Fibroblast of lung (primary cell): ENCODE measurements around the gene TUBA4A. TPM values are rescaled to one million over a fixed set of nuclear protein-coding genes. Genes with fewer than 3 reads are reported as not detected.

Source experiments
- DNase-seq, 2 donors: peaks; one replicate each; pipeline versions ENCODE4 v3.0.0 to v3.0.0-alpha.2; 2010; ENCODE audit warnings: low read depth in 2 of 2
- H2AFZ ChIP-seq: 2 replicates; pipeline ENCODE4 v1.5.1; 2012; ENCODE audit warnings: low read length, control low read depth, inconsistent platforms
- H3K27ac ChIP-seq: 2 replicates; pipeline ENCODE4 v1.5.1; 2011; ENCODE audit warnings: low read length, control low read depth; ENCODE audit not compliant: insufficient read depth
- H3K27me3 ChIP-seq: 2 replicates; pipeline ENCODE4 v1.5.1; 2011; ENCODE audit warnings: mild to moderate bottlenecking, low read length; ENCODE audit not compliant: control insufficient read depth, insufficient read depth
- H3K36me3 ChIP-seq: 2 replicates; pipeline ENCODE4 v1.5.1; 2011; ENCODE audit warnings: low read length; ENCODE audit not compliant: control insufficient read depth, insufficient read depth
- H3K4me1 ChIP-seq: 2 replicates; pipeline ENCODE4 v1.5.1; 2011; ENCODE audit warnings: low read length; ENCODE audit not compliant: control insufficient read depth, insufficient read depth; ENCODE audit errors: extremely low read depth
- H3K4me2 ChIP-seq: 2 replicates; pipeline ENCODE4 v1.5.1; 2011; ENCODE audit warnings: low read length, control low read depth; ENCODE audit not compliant: insufficient read depth; ENCODE audit errors: extremely low read depth
- H3K4me3 ChIP-seq, 4 experiments: fragments of 200-600 bp in 1 of 4; sonication (generic) in 1 of 4; replicated peaks in 1 of 4; 2 replicates each; pipeline ENCODE4 v1.5.1; 2011 to 2016; ENCODE audit warnings: low read length in 4 of 4, low read depth in 3 of 4, mild to moderate bottlenecking in 3 of 4, control low read depth in 2 of 4, inconsistent platforms in 1 of 4, mixed read lengths in 1 of 4; ENCODE audit not compliant: insufficient read depth in 1 of 4; ENCODE audit errors: control extremely low read depth in 1 of 4
- H3K79me2 ChIP-seq: 2 replicates; pipeline ENCODE4 v1.5.1; 2012; ENCODE audit warnings: mild to moderate bottlenecking, low read length, inconsistent platforms; ENCODE audit not compliant: control insufficient read depth, insufficient read depth
- H3K9ac ChIP-seq: 2 replicates; pipeline ENCODE4 v1.5.1; 2011; ENCODE audit warnings: mild to moderate bottlenecking, low read length, control low read depth; ENCODE audit not compliant: insufficient read depth
- H3K9me3 ChIP-seq: 2 replicates; pipeline ENCODE4 v1.5.1; 2012; ENCODE audit warnings: low read depth, low read length; ENCODE audit not compliant: control insufficient read depth, insufficient read depth
- H4K20me1 ChIP-seq: 2 replicates; pipeline ENCODE4 v1.5.1; 2011; ENCODE audit warnings: low read length; ENCODE audit not compliant: control insufficient read depth, insufficient read depth; ENCODE audit errors: extremely low read depth
- EZH2 ChIP-seq: IDR thresholded peaks from 2 replicates; pipeline ENCODE4 v1.5.1; 2012; ENCODE audit warnings: low read length, control low read depth, mild to moderate bottlenecking; ENCODE audit errors: missing control alignments
- polyA plus RNA-seq, 2 donors: library from polyadenylated mRNA; depleted of rRNA in 1 of 2; stranded (reverse) in 1 of 2; unstranded in 1 of 2; fragments of >200 nt; gene quantifications; 2 replicates each; pipeline ENCODE4 v1.2.1, GENCODE V29; 2011 to 2012; ENCODE audit warnings: missing spikeins in 1 of 2
- total RNA-seq: library from RNA; depleted of rRNA; stranded (reverse); fragments of >200 nt; gene quantifications from 2 replicates; pipeline ENCODE4 v1.2.1, GENCODE V29; 2014
- TF ChIP-seq, protein P1 (sequence below), 2 donors: IDR thresholded peaks in 1 of 2; conservative IDR thresholded peaks in 1 of 2; 1 replicate in 1 of 2; 2 replicates in 1 of 2; pipeline ENCODE4 v1.5.1; 2011 to 2012; ENCODE audit warnings: low read length in 2 of 2, control low read depth in 1 of 2, inconsistent platforms in 1 of 2, low read depth in 1 of 2, mild to moderate bottlenecking in 1 of 2

TUBA4A gene
- total and polyA plus RNA-seq, 2 donors (not counting 1 experiment from before 2014, with no cell fraction given) = 5.6 to 14.7 TPM

DNA sequence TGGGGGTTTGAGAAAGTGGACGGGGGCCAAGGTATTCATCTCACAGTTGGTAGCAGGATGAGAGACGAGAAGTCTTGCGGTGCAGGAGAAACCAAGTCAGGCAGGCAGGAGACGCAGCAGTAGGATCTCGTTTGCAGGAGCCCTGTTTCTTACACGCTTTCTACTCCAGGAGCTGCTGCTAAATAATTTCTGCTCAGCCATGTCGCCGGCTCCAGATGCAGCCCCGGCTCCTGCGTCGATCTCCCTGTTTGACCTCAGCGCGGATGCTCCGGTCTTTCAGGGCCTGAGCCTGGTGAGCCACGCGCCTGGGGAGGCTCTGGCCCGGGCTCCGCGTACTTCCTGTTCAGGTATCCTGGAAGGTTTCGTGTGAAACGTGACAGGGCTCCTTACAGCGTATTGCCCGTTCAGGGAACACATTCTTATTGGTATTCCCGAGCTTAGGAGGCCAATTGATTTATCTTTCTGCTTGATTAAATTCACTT, 23.6 kb downstream of the TUBA4A start:
- H3K36me3 ChIP-seq = peaks cover 9% of the 10 kb centered on the region
- DNase-seq = peak; percentile 36 to 38
- peak overlapping the region; percentile 59 to 91 (median 82) for H3K4me3 ChIP-seq
- no peaks in the 10 kb centered on the region for H4K20me1 ChIP-seq
- TF ChIP-seq EZH2 = no peak
- peak overlapping the region; percentile 73 for H3K27ac ChIP-seq
- H3K4me2 ChIP-seq = peak overlapping the region; percentile 76
- H3K27me3 ChIP-seq = no peaks in the 10 kb centered on the region
- H3K9ac ChIP-seq = peak overlapping the region; percentile 68
- H3K4me1 ChIP-seq = peaks cover 2% of the 10 kb centered on the region
- H2AFZ ChIP-seq = peak overlapping the region; percentile 81
- H3K9me3 ChIP-seq = no peaks in the 10 kb centered on the region
- H3K79me2 ChIP-seq = peaks cover 16% of the 10 kb centered on the region

DNA sequence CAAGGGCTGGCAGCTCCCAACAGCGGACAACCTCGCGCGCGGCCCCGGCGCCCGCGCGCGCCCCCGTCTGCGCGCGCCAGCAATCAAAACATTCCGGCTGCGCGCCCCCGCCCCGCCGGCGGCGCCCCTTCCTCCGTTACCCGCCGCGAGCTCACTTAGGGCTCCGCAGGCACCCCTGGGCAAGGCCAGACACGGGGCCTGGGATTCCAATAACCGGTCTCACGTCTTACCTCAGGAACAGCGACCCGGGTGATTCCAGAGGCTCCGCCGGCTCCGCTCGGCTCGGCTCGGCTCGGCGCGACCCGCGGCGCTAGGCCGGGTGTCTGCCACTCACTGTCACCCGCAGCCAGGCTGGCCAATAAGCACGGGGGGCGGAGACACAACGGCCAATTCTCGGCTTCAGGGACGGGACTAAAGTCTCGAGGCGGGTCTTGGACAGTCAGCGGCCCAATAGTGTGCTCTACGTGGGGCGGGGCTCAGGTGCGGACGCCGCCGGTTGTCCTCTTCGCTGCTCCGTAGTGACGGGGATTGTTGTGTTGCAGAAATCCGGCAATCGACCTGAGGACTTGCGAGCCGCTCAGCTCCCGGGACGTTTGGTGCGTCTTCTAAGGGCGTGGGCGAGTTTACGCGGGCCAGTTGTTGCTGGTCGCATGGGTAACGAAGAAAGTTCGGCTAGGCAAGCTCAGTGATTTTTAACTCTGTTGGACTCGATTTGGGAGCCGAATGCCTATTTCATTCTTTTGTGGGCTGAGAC, 24.2 kb downstream of the TUBA4A start, which contains the start of the genes ANKZF1 and ATG9A:
TSS of gene ANKZF1 (plus strand) at position 502 of the 754 bp plus-strand sequence. CDS start 452 bp downstream, outside the sequence.
TSS of gene ATG9A (minus strand) at position 332 of the 754 bp plus-strand sequence. CDS start 1,612 bp downstream, outside the sequence.
- Histone ChIP-seq H3K4me3 (peak within 1 kb of the TSS; percentile 59 to 91 (median 82)), H3K9me3 (no peaks in the 10 kb centered on the region), H4K20me1 (no peaks in the 10 kb centered on the region), H3K27ac (peak within 1 kb of the TSS; percentile 81), H2AFZ (peak within 1 kb of the TSS; percentile 81), H3K36me3 (peaks cover 12% of the 10 kb centered on the region), H3K9ac (peak within 1 kb of the TSS; percentile 91), H3K79me2 (peaks cover 16% of the 10 kb centered on the region), H3K4me1 (peaks cover 2% of the 10 kb centered on the region), H3K27me3 (no peaks in the 10 kb centered on the region), H3K4me2 (peak within 1 kb of the TSS; percentile 97)
- DNase-seq = peak; percentile 98 to 99
- no peak for TF ChIP-seq EZH2
- TF ChIP-seq, protein P1, sequence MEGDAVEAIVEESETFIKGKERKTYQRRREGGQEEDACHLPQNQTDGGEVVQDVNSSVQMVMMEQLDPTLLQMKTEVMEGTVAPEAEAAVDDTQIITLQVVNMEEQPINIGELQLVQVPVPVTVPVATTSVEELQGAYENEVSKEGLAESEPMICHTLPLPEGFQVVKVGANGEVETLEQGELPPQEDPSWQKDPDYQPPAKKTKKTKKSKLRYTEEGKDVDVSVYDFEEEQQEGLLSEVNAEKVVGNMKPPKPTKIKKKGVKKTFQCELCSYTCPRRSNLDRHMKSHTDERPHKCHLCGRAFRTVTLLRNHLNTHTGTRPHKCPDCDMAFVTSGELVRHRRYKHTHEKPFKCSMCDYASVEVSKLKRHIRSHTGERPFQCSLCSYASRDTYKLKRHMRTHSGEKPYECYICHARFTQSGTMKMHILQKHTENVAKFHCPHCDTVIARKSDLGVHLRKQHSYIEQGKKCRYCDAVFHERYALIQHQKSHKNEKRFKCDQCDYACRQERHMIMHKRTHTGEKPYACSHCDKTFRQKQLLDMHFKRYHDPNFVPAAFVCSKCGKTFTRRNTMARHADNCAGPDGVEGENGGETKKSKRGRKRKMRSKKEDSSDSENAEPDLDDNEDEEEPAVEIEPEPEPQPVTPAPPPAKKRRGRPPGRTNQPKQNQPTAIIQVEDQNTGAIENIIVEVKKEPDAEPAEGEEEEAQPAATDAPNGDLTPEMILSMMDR (conservative IDR thresholded peaks at IDR 0.05 in 1 of 2, IDR thresholded peaks at IDR 0.05 in 1 of 2; ENCODE audit: low read depth in 1 of 2, low read length in 2 of 2) = no peak

DNA sequence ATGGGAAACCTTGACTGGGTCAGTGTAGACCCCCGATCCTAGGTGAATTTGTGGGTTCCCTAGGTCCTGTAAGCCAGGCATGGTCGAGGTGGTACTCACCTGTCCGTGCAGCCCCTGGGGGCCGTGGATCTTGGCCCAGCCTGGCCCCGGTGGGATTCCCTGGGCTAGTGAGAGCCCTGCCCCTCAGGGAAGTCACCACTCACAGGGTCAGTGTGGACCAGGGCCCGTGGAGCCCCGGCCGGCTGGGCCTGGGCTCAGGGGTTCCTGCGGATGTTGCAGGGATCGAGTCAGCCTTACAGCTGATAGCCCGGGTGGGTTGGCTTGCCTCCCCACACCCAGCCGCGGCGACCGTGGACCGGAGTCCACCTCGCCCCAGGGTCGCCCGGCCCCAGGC, 24.8 kb downstream of the TUBA4A start:
- Histone ChIP-seq H3K27me3 (no peaks in the 10 kb centered on the region), H3K9ac (peak overlapping the region; percentile 91), H3K79me2 (peaks cover 16% of the 10 kb centered on the region), H2AFZ (peak overlapping the region; percentile 40), H3K36me3 (peaks cover 15% of the 10 kb centered on the region), H4K20me1 (no peaks in the 10 kb centered on the region), H3K4me1 (peaks cover 2% of the 10 kb centered on the region), H3K4me2 (peak overlapping the region; percentile 97), H3K4me3 (peak overlapping the region; percentile 59 to 89 (median 72)), H3K27ac (peak overlapping the region; percentile 81), H3K9me3 (no peaks in the 10 kb centered on the region)
- no peak for DNase-seq
- no peak for TF ChIP-seq EZH2
- TF ChIP-seq, protein P1 (conservative IDR thresholded peaks at IDR 0.05 in 1 of 2, IDR thresholded peaks at IDR 0.05 in 1 of 2; ENCODE audit: low read depth in 1 of 2, low read length in 2 of 2) = no peak
